Measurements from ENCODE around the gene NDUFS7. TPM values are rescaled to one million over a fixed set of nuclear protein-coding genes. Genes with fewer than 3 reads are reported as not detected.

Gene NDUFS7
- total RNA-seq, 1 donor from 2014 or later: 15.4 TPM

DNA sequence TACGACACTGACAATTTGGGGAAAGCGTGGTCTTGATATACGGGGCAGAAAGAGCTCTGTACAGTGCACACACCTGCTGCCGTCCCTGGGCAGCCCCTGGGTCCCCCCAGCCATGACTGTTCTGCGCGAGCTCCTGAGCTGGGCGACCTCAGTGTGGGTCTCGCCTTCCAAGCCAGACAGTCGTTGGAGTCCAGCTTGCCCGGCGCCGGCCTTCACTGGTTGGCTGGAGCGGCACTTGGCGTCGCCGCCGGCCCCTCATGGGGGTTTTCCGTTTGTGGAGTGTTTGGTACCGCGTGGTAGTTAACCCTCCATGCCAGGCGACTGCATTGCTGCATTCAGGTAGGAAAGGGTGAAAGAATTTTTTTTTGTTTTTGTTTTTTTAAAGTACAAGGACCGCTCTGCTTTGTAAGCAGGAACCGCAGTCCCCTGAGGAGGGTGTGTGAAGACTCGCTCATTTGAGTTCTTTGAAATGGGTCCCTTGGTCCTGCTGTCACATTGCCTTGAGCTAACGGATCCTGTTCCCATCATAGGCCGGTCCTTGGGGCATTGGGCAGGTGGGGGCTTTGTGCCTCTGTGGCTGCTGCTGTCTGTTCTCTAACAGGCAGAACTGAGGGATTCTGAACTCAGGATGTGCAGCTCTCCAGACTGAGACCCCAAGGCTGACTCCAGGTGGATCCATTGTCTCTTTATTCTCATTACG, 43.7 kb downstream of the NDUFS7 start:
- Mint-ChIP-seq H3K36me3 (peaks cover 16% of the 10 kb centered on the region), H3K9me3 (no peaks in the 10 kb centered on the region), H3K4me1 (peaks cover 54% of the 10 kb centered on the region), H3K27me3 (ENCODE audit: insufficient read depth, low read depth) (peaks cover 10% of the 10 kb centered on the region), H3K27ac (no peak overlapping the region), H3K4me3 (no peak overlapping the region)
- Histone ChIP-seq H3K4me1 (peaks cover 13% of the 10 kb centered on the region), H2AFZ (replicated peaks) (no peak overlapping the region), H3F3A (ENCODE audit: low read depth) (peaks cover 8% of the 10 kb centered on the region), H3K27me3 (no peaks in the 10 kb centered on the region), H3K4me2 (no peak overlapping the region), H3K4me3 (no peak overlapping the region), H4K20me1 (ENCODE audit: low read depth) (peaks cover 87% of the 10 kb centered on the region), H3K27ac (no peak overlapping the region), H3K9me3 (ENCODE audit: low read depth) (no peaks in the 10 kb centered on the region), H3K79me2 (ENCODE audit: low read depth) (peaks cover 45% of the 10 kb centered on the region), H3K36me3 (no peaks in the 10 kb centered on the region), H3K9ac (no peak overlapping the region)
- TF ChIP-seq EZH2phosphoT487 (IDR thresholded peaks at IDR 0.05) (no peak), EZH2 (IDR thresholded peaks at IDR 0.05) (no peak)
- DNase-seq (ENCODE audit: low spot score): no peak

DNA sequence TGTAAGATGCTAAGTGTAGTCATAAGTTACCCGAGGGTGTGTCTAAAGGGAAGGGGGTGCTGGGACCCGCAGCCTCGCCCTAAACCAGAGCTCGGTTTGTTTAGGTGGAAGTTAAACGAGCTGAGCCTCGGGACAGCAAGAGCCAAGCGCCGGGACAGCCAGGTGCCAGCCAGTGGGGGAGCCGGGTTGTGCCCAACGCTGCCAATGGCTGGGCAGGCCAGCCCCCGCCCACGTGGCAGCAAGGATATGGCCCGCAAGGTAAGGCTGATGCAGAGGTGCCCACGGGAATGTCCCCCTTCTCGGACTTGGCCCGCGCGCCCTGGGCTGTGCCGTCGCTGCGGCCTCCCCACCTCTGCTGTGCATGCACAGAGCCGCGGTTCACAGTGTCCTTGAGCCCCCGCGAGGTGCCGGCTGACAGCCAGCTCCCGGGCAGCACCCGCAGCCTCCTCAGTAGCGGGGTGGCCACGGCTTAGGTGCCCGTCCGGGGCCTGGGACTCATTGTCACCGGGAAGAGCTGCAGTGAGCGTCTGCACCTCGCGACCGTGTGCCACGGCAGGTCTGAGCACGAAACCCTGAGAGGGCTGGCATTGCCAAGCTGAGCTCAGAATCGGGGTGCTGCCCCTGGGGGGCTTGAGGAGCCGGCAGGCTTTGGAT, 45.2 kb downstream of the NDUFS7 start:
- Histone ChIP-seq H4K20me1 (ENCODE audit: low read depth) (peaks cover 78% of the 10 kb centered on the region), H3K4me3 (no peak overlapping the region), H3K27me3 (no peaks in the 10 kb centered on the region), H3K9ac (no peak overlapping the region), H3K4me2 (no peak overlapping the region), H3K4me1 (peaks cover 13% of the 10 kb centered on the region), H3F3A (ENCODE audit: low read depth) (no peaks in the 10 kb centered on the region), H3K27ac (no peak overlapping the region), H3K9me3 (ENCODE audit: low read depth) (no peaks in the 10 kb centered on the region), H3K79me2 (ENCODE audit: low read depth) (peaks cover 30% of the 10 kb centered on the region), H2AFZ (replicated peaks) (no peak overlapping the region), H3K36me3 (no peaks in the 10 kb centered on the region)
- Mint-ChIP-seq H3K27ac (no peak overlapping the region), H3K27me3 (ENCODE audit: insufficient read depth, low read depth) (peaks cover 10% of the 10 kb centered on the region), H3K4me1 (peaks cover 39% of the 10 kb centered on the region), H3K4me3 (no peak overlapping the region), H3K9me3 (no peaks in the 10 kb centered on the region), H3K36me3 (peaks cover 7% of the 10 kb centered on the region)
- no peak for DNase-seq (ENCODE audit: low spot score)
- TF ChIP-seq, protein P1, sequence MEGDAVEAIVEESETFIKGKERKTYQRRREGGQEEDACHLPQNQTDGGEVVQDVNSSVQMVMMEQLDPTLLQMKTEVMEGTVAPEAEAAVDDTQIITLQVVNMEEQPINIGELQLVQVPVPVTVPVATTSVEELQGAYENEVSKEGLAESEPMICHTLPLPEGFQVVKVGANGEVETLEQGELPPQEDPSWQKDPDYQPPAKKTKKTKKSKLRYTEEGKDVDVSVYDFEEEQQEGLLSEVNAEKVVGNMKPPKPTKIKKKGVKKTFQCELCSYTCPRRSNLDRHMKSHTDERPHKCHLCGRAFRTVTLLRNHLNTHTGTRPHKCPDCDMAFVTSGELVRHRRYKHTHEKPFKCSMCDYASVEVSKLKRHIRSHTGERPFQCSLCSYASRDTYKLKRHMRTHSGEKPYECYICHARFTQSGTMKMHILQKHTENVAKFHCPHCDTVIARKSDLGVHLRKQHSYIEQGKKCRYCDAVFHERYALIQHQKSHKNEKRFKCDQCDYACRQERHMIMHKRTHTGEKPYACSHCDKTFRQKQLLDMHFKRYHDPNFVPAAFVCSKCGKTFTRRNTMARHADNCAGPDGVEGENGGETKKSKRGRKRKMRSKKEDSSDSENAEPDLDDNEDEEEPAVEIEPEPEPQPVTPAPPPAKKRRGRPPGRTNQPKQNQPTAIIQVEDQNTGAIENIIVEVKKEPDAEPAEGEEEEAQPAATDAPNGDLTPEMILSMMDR (IDR thresholded peaks at IDR 0.05): no peak
- TF ChIP-seq EZH2 (IDR thresholded peaks at IDR 0.05): no peak
- no peak for TF ChIP-seq EZH2phosphoT487 (IDR thresholded peaks at IDR 0.05)

DNA sequence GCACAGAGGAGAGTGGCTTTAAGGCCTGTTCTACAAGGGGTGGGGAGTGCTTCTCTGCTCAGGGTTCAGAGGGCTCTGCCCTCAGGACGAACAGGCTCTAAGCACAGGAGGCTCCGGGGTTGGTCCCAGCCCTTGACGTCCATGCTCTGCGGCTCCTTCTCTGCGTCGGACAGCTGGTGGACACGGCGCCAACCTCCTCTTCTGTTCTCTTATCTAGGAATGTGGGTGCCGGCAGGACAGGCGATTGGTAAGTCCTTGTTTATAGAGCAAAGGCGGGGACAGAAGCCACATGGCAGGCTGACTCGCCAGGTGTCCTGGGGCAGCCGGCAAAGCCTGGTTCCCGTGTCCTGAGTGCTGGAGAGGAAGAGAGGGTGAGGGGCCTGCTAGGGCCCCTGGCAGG, 46.0 kb downstream of the NDUFS7 start:
- H3K9me3 Mint-ChIP-seq: no peaks in the 10 kb centered on the region
- peaks cover 2% of the 10 kb centered on the region for H3F3A ChIP-seq (ENCODE audit: low read depth)
- H3K9ac ChIP-seq: no peak overlapping the region
- H3K4me3 ChIP-seq: no peak overlapping the region
- H3K27ac ChIP-seq: no peak overlapping the region
- peaks cover 24% of the 10 kb centered on the region for H3K79me2 ChIP-seq (ENCODE audit: low read depth)
- H3K27me3 Mint-ChIP-seq (ENCODE audit: insufficient read depth, low read depth): peaks cover 10% of the 10 kb centered on the region
- no peak overlapping the region for H3K4me2 ChIP-seq
- no peak overlapping the region for H3K27ac Mint-ChIP-seq
- no peak overlapping the region for H3K4me3 Mint-ChIP-seq
- peaks cover 31% of the 10 kb centered on the region for H3K4me1 Mint-ChIP-seq
- no peak overlapping the region for H2AFZ ChIP-seq (replicated peaks)
- H3K27me3 ChIP-seq: no peaks in the 10 kb centered on the region
- no peaks in the 10 kb centered on the region for H3K36me3 ChIP-seq
- TF ChIP-seq, protein P1 (IDR thresholded peaks at IDR 0.05): no peak
- TF ChIP-seq EZH2phosphoT487 (IDR thresholded peaks at IDR 0.05): no peak
- TF ChIP-seq EZH2 (IDR thresholded peaks at IDR 0.05): no peak
- peaks cover 75% of the 10 kb centered on the region for H4K20me1 ChIP-seq (ENCODE audit: low read depth)
- no peaks in the 10 kb centered on the region for H3K9me3 ChIP-seq (ENCODE audit: low read depth)
- peaks cover 7% of the 10 kb centered on the region for H3K36me3 Mint-ChIP-seq
- peaks cover 13% of the 10 kb centered on the region for H3K4me1 ChIP-seq
- no peak for DNase-seq (ENCODE audit: low spot score)

DNA sequence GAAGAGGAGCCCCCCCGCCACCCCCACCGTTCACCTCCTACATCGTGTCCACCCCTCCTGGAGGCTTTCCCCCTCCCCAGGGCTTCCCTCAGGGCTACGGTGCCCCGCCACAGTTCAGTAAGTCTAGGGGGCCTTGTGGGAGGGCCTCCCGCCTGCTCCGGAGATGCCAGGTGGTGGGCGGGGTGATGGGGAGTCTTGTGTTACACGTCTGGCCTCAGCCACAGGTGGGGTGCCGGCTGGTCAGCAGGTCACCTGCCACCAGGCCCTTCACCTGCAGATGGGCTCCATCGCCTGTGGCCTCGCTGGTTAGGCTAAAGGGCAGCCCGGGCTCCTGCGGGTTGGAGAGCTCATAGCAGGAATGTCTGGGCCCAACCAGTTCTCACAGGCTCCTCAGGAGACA, 46.5 kb downstream of the NDUFS7 start:
- H4K20me1 ChIP-seq (ENCODE audit: low read depth): peaks cover 74% of the 10 kb centered on the region

More for the DNA sequence above, 46.5 kb downstream of the NDUFS7 start:
- no peaks in the 10 kb centered on the region for H3K9me3 ChIP-seq (ENCODE audit: low read depth)
- peaks cover 19% of the 10 kb centered on the region for H3K79me2 ChIP-seq (ENCODE audit: low read depth)
- H3K27ac ChIP-seq: no peak overlapping the region
- H3K4me1 ChIP-seq: peaks cover 12% of the 10 kb centered on the region
- peaks cover 4% of the 10 kb centered on the region for H3K36me3 Mint-ChIP-seq
- H3K4me3 ChIP-seq: no peak overlapping the region
- no peak overlapping the region for H3K4me3 Mint-ChIP-seq
- no peaks in the 10 kb centered on the region for H3K27me3 ChIP-seq
- H2AFZ ChIP-seq (replicated peaks): no peak overlapping the region
- TF ChIP-seq EZH2phosphoT487 (IDR thresholded peaks at IDR 0.05): no peak
- TF ChIP-seq, protein P1 (IDR thresholded peaks at IDR 0.05): no peak
- TF ChIP-seq EZH2 (IDR thresholded peaks at IDR 0.05): no peak
- no peaks in the 10 kb centered on the region for H3K9me3 Mint-ChIP-seq
- H3F3A ChIP-seq (ENCODE audit: low read depth): peaks cover 7% of the 10 kb centered on the region
- peaks cover 28% of the 10 kb centered on the region for H3K4me1 Mint-ChIP-seq
- H3K27me3 Mint-ChIP-seq (ENCODE audit: insufficient read depth, low read depth): peaks cover 8% of the 10 kb centered on the region
- DNase-seq (ENCODE audit: low spot score): no peak
- no peak overlapping the region for H3K4me2 ChIP-seq
- H3K27ac Mint-ChIP-seq: no peak overlapping the region
- no peak overlapping the region for H3K9ac ChIP-seq
- no peaks in the 10 kb centered on the region for H3K36me3 ChIP-seq

Data from neural progenitor cell (in vitro differentiated cells).